HG02763 (cell line): ENCODE results near the gene EXOC1.
"Not testable (repeated sequence)": the region's sequence is repeated elsewhere in the genome, so short reads cannot be mapped to it uniquely, and the experiment has no call there.

Experiments
- ATAC-seq: cut with Tn5 transposase; IDR thresholded peaks from one replicate; pipeline ENCODE4 v1.9.1; 2021; ENCODE audit warnings: mild to moderate bottlenecking, moderate library complexity; ENCODE audit not compliant: unreplicated experiment

Gene EXOC1

GRCh38 chr4:55906323-55906722 is 52.9 kb downstream of the EXOC1 start:
- ATAC-seq, result no peak

GRCh38 chr4:55906989-55907388 is 53.5 kb downstream of the EXOC1 start:
- ATAC-seq, result no peak

- ATAC-seq, result no peak
Measured at GRCh38 chr4:55907469-55907868, 54.0 kb downstream of the EXOC1 start.

- ATAC-seq, result no peak
Measured at GRCh38 chr4:55910140-55910539, 56.7 kb downstream of the EXOC1 start.

GRCh38 chr4:55912249-55912648 is 58.8 kb downstream of the EXOC1 start:
- ATAC-seq, result no peak

- no peak for ATAC-seq
Measured at GRCh38 chr4:55920571-55920970, 67.1 kb downstream of the EXOC1 start.

GRCh38 chr4:55921093-55921492 is 67.6 kb downstream of the EXOC1 start:
- no peak for ATAC-seq

- ATAC-seq, result no peak
Measured at GRCh38 chr4:55925241-55925640, 71.8 kb downstream of the EXOC1 start.

GRCh38 chr4:55926610-55927009 is 73.2 kb downstream of the EXOC1 start:
- no peak for ATAC-seq

GRCh38 chr4:55927803-55928437 is 74.5 kb downstream of the EXOC1 start:
- no peak for ATAC-seq

GRCh38 chr4:55928846-55929245 is 75.4 kb downstream of the EXOC1 start:
- no peak for ATAC-seq

- no peak for ATAC-seq
Measured at GRCh38 chr4:55931043-55931442, 77.6 kb downstream of the EXOC1 start.

GRCh38 chr4:55931833-55932232 is 78.4 kb downstream of the EXOC1 start:
- ATAC-seq, result no peak

- ATAC-seq, result no peak
Measured at GRCh38 chr4:55932511-55932910, 79.1 kb downstream of the EXOC1 start.

- ATAC-seq, result no peak
Measured at GRCh38 chr4:55933611-55934010, 80.2 kb downstream of the EXOC1 start.

- ATAC-seq, result not testable (repeated sequence)
Measured at GRCh38 chr4:55935907-55936306, 82.5 kb downstream of the EXOC1 start.

- no peak for ATAC-seq
Measured at GRCh38 chr4:55938481-55938880, 85.0 kb downstream of the EXOC1 start.

GRCh38 chr4:55939421-55939820 is 86.0 kb downstream of the EXOC1 start:
- ATAC-seq, result no peak

- ATAC-seq, result no peak
Measured at GRCh38 chr4:55941881-55942396, 88.5 kb downstream of the EXOC1 start.

GRCh38 chr4:55947254-55947882 is 93.9 kb downstream of the EXOC1 start:
- peak; percentile 20 for ATAC-seq

GRCh38 chr4:55947912-55948725 is 94.7 kb downstream of the EXOC1 start:
- ATAC-seq, result no peak
